Right lobe of liver (tissue), 4 donors: Measurements from ENCODE around the gene JAG1.

Experiments used
- POLR2A ChIP-seq: fragments of 450-650 bp; IDR thresholded peaks from one replicate; pipeline ENCODE4 v1.6.1; 2017; ENCODE audit warnings: antibody characterized with exemption, mild to moderate bottlenecking
- TF ChIP-seq, protein P1 (sequence below), 4 donors: fragments of 200-600 bp in 3 of 4; fragments of 450-650 bp in 1 of 4; IDR thresholded peaks; one replicate each; pipeline versions ENCODE4 v1.5.1 to v1.8.0; 2016 to 2022; ENCODE audit warnings: antibody characterized with exemption in 4 of 4, mild to moderate bottlenecking in 2 of 4
- donor health status: DM: no; HTN: no; CAD: no.
- donor health status: DM: no; HTN: no; CAD: no.
- donor health status: DM: no; HTN: yes; CAD: no.

DNA sequence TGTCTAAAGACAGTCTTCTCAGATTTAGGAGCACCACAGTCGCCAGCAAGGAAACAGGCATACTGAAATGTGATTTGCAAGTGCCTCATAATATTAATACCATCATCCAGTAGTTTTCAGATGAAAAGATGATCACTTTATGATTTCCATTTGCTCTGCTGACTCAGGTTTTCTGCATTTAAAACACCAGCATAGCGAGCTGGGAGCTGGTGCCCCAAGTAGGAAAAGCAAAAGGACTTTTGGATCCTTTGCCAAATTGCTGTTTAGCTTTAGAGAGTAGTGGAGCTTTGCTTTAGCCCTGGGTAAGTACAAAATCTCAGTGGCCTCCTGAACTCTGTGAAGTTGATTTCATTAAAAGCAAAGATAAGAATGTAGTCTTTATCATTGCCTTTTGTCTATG is 78.5 kb downstream of the JAG1 start:
- TF ChIP-seq POLR2A = no peak
- TF ChIP-seq, protein P1, sequence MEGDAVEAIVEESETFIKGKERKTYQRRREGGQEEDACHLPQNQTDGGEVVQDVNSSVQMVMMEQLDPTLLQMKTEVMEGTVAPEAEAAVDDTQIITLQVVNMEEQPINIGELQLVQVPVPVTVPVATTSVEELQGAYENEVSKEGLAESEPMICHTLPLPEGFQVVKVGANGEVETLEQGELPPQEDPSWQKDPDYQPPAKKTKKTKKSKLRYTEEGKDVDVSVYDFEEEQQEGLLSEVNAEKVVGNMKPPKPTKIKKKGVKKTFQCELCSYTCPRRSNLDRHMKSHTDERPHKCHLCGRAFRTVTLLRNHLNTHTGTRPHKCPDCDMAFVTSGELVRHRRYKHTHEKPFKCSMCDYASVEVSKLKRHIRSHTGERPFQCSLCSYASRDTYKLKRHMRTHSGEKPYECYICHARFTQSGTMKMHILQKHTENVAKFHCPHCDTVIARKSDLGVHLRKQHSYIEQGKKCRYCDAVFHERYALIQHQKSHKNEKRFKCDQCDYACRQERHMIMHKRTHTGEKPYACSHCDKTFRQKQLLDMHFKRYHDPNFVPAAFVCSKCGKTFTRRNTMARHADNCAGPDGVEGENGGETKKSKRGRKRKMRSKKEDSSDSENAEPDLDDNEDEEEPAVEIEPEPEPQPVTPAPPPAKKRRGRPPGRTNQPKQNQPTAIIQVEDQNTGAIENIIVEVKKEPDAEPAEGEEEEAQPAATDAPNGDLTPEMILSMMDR (IDR thresholded peaks at IDR 0.05) = no peak
